ENCODE measurements around the gene GREM1. TPM values are rescaled to one million over a fixed set of nuclear protein-coding genes. Genes with fewer than 3 reads are reported as not detected.

The GREM1 gene
- total and polyA plus RNA-seq, 2 experiments from 2014 or later = 0.27 to 1.0 TPM

DNA sequence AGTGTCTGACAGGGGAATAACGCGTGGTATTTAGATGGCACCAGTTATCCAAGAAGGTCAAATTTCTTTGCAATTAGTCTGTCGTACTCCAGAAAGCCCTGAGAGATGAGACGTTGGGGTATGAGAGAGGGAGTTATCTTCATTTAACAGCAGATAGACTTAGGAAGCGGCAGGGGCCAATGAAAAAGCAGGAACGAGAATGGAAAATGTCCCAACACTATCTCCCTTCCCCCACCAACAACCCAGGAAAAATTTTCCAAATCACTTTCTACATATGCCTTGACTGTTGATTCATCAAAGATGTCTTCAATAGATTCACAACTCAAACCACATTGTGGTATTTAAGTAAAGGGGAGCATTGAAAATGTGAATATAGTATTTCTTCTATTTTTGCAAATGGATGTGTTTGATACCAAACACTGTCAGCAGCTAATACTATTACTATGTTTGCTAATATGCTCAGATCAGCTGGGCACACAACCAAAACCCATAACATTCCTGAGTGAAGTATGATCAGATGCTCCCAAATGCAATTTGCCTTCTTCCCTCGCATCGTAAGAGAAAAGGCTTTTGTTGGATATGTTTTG, 13.3 kb upstream of the GREM1 start:
- Histone ChIP-seq H3K36me3 (ENCODE audit: insufficient read depth) (no peaks in the 10 kb centered on the region; the same call in 1 of the 2 replicates), H3K27me3 (ENCODE audit: insufficient read depth) (no peaks in the 10 kb centered on the region), H3K4me1 (ENCODE audit: insufficient read depth) (0 out of 2 replicates have a peak, but pooled peaks cover 3% of the 10 kb centered on the region), H3K4me3 (no peak overlapping the region), H3K9me2 (ENCODE audit: insufficient read depth) (no peaks in the 10 kb centered on the region), H3F3A (replicated peaks; ENCODE audit: low read depth) (no peaks in the 10 kb centered on the region), H3K4me2 (no peak overlapping the region), H3K27ac (ENCODE audit: low read depth) (no peak overlapping the region), H2AFZ (no peak overlapping the region), H3K79me2 (replicated peaks; ENCODE audit: insufficient read depth) (no peaks in the 10 kb centered on the region), H4K20me1 (replicated peaks; ENCODE audit: insufficient read depth) (no peaks in the 10 kb centered on the region)
- Mint-ChIP-seq H3K36me3 (ENCODE audit: low read depth) (no peaks in the 10 kb centered on the region), H3K27ac (no peak overlapping the region), H3K9me3 (no peaks in the 10 kb centered on the region; the same call in 2 of the 3 replicates), H3K4me1 (0 out of 3 replicates have a peak, but pooled peaks cover 5% of the 10 kb centered on the region), H3K4me3 (no peak overlapping the region), H3K27me3 (ENCODE audit: insufficient read depth, low read depth, poor library complexity) (no peaks in the 10 kb centered on the region)
- DNase-seq (ENCODE audit: low spot score) (no peak), ATAC-seq (no peak)
- TF ChIP-seq NANOG (IDR thresholded peaks at IDR 0.05; ENCODE audit: borderline replicate concordance) (no peak), STAT1 (IDR thresholded peaks at IDR 0.05; ENCODE audit: unreplicated experiment) (no peak), ETS1 (IDR thresholded peaks at IDR 0.05) (no peak)
- TF ChIP-seq, protein P1, sequence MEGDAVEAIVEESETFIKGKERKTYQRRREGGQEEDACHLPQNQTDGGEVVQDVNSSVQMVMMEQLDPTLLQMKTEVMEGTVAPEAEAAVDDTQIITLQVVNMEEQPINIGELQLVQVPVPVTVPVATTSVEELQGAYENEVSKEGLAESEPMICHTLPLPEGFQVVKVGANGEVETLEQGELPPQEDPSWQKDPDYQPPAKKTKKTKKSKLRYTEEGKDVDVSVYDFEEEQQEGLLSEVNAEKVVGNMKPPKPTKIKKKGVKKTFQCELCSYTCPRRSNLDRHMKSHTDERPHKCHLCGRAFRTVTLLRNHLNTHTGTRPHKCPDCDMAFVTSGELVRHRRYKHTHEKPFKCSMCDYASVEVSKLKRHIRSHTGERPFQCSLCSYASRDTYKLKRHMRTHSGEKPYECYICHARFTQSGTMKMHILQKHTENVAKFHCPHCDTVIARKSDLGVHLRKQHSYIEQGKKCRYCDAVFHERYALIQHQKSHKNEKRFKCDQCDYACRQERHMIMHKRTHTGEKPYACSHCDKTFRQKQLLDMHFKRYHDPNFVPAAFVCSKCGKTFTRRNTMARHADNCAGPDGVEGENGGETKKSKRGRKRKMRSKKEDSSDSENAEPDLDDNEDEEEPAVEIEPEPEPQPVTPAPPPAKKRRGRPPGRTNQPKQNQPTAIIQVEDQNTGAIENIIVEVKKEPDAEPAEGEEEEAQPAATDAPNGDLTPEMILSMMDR (conservative IDR thresholded peaks at IDR 0.05; ENCODE audit: low read depth in 2 of 2) = no peak

- H3K27ac ChIP-seq (ENCODE audit: low read depth) = no peak overlapping the region
- H3K36me3 Mint-ChIP-seq (ENCODE audit: low read depth) = no peaks in the 10 kb centered on the region
- no peak overlapping the region for H3K27ac Mint-ChIP-seq
- no peak for ATAC-seq
- no peak overlapping the region for H3K4me2 ChIP-seq
- no peak overlapping the region for H3K4me3 ChIP-seq
- H2AFZ ChIP-seq = no peak overlapping the region
- no peaks in the 10 kb centered on the region for H3K27me3 Mint-ChIP-seq (ENCODE audit: insufficient read depth, low read depth, poor library complexity)
- H3K79me2 ChIP-seq (replicated peaks; ENCODE audit: insufficient read depth) = no peaks in the 10 kb centered on the region
- H4K20me1 ChIP-seq (replicated peaks; ENCODE audit: insufficient read depth) = no peaks in the 10 kb centered on the region
- H3K4me1 ChIP-seq (ENCODE audit: insufficient read depth) = 0 out of 2 replicates have a peak, but pooled peaks cover 3% of the 10 kb centered on the region
- H3K9me3 Mint-ChIP-seq = no peaks in the 10 kb centered on the region
- 0 out of 3 replicates have a peak, but pooled peaks cover 5% of the 10 kb centered on the region for H3K4me1 Mint-ChIP-seq
- no peaks in the 10 kb centered on the region for H3K27me3 ChIP-seq (ENCODE audit: insufficient read depth)
- H3K36me3 ChIP-seq (ENCODE audit: insufficient read depth) = no peaks in the 10 kb centered on the region
- TF ChIP-seq ETS1 (IDR thresholded peaks at IDR 0.05) (no peak), CREB1 (CRISPR knock-in tag; IDR thresholded peaks at IDR 0.05; ENCODE audit: low read depth) (no peak)
- no peak for DNase-seq (ENCODE audit: low spot score)
- H3K4me3 Mint-ChIP-seq = no peak overlapping the region
- no peaks in the 10 kb centered on the region for H3F3A ChIP-seq (replicated peaks; ENCODE audit: low read depth)
- no peaks in the 10 kb centered on the region for H3K9me2 ChIP-seq (ENCODE audit: insufficient read depth)
These were observed 12.4 kb upstream of the GREM1 start for GRCh38 chr15:32705446-32705845.

All from GM23338 (cell line).